ENCODE data around the gene MARCHF10. TPM values are rescaled to one million over a fixed set of nuclear protein-coding genes. Genes with fewer than 3 reads are reported as not detected.
"Not testable (repeated sequence)": the region's sequence is repeated elsewhere in the genome, so short reads cannot be mapped to it uniquely, and the experiment has no call there.

The MARCHF10 gene
- total RNA-seq, 1 experiment from 2014 or later, result not detected

- no peak for ATAC-seq
- no TSS peak for BruUV-seq (replicated peaks)
- no peaks in the 10 kb centered on the region for H3K27me3 ChIP-seq (ENCODE audit: low read length)
These were observed 40.2 kb upstream of the MARCHF10 start for GRCh38 chr17:62848334-62848733.

DNA sequence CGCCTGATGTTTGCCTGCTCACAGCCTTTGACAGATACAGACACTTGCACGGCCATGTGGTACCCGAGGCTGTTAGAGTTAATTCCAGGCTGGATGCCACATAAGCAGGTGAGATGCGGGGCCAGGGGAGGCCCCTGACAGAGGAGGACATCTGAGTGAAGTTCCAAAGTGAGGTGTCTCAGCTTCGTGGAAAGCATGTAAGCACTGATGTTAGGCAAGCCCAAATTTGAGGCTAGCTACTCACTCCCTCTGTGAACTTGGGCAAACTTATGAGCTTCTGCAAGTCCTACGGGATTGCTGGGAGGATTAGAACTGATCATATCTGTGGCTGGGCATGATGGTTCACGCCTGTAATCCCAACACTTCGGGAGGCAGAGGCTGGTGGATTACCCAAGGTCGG lies 39.3 kb upstream of the MARCHF10 start:
- Histone ChIP-seq H3F3A (ENCODE audit: low read length, unreplicated experiment) (no peaks in the 10 kb centered on the region), H3K9me3 (ENCODE audit: low read length) (no peaks in the 10 kb centered on the region), H3K4me1 (ENCODE audit: insufficient read depth, low read length) (peaks cover 5% of the 10 kb centered on the region), H3K36me3 (ENCODE audit: low read depth, low read length) (no peaks in the 10 kb centered on the region), H3K9me2 (replicated peaks; ENCODE audit: low read length) (no peaks in the 10 kb centered on the region), H3K27ac (ENCODE audit: low read length) (no peak overlapping the region), H4K20me1 (ENCODE audit: low read length) (no peaks in the 10 kb centered on the region), H2AFZ (ENCODE audit: low read length) (no peak overlapping the region), H3K4me2 (ENCODE audit: low read length) (no peak overlapping the region), H3K27me3 (ENCODE audit: low read length) (no peaks in the 10 kb centered on the region), H3K79me2 (ENCODE audit: low read length) (no peaks in the 10 kb centered on the region), H3K9ac (ENCODE audit: low read length) (no peak overlapping the region), H3K4me3 (ENCODE audit: low read length) (no peak overlapping the region)
- ChIA-PET POLR2A (ENCODE audit: unreplicated experiment) (no interaction called here), CTCF (no interaction called here)
- BruUV-seq (replicated peaks), result no TSS peak
- intact Hi-C loops (cut with micrococcal nuclease), result no loop called here
- DNase-seq, result no peak
- TF ChIP-seq EZH2phosphoT487 (IDR thresholded peaks at IDR 0.05; ENCODE audit: borderline replicate concordance, low read length), result no peak
- TF ChIP-seq CTCF (conservative IDR thresholded peaks at IDR 0.05; ENCODE audit: low read depth, low read length), result no peak
- TF ChIP-seq EZH2 (IDR thresholded peaks at IDR 0.05; ENCODE audit: low read length, unreplicated experiment), result no peak
- ATAC-seq, result no peak

More at GRCh38 chr17:62848334-62848733, 40.2 kb upstream of the MARCHF10 start:
- no peak for DNase-seq
- intact Hi-C loops (cut with micrococcal nuclease), result no loop called here
- Histone ChIP-seq H3K27ac (ENCODE audit: low read length) (no peak overlapping the region), H3K4me3 (ENCODE audit: low read length) (no peak overlapping the region), H3K79me2 (ENCODE audit: low read length) (no peaks in the 10 kb centered on the region), H3K9me3 (ENCODE audit: low read length) (no peaks in the 10 kb centered on the region), H4K20me1 (ENCODE audit: low read length) (no peaks in the 10 kb centered on the region), H3K36me3 (ENCODE audit: low read depth, low read length) (no peaks in the 10 kb centered on the region), H2AFZ (ENCODE audit: low read length) (no peak overlapping the region), H3K4me2 (ENCODE audit: low read length) (no peak overlapping the region), H3K9ac (ENCODE audit: low read length) (no peak overlapping the region), H3K9me2 (replicated peaks; ENCODE audit: low read length) (no peaks in the 10 kb centered on the region), H3K4me1 (ENCODE audit: insufficient read depth, low read length) (peaks cover 5% of the 10 kb centered on the region), H3F3A (ENCODE audit: low read length, unreplicated experiment) (no peaks in the 10 kb centered on the region)
- CTCF ChIA-PET, result no interaction called here
- POLR2A ChIA-PET (ENCODE audit: unreplicated experiment), result interaction anchor here (0.6 kb wide), 1 partner anchor 40 kb away, joined by 3 read pairs; no protein-coding TSS in a partner anchor
- TF ChIP-seq CTCF (conservative IDR thresholded peaks at IDR 0.05; ENCODE audit: low read depth, low read length) (no peak), EZH2 (IDR thresholded peaks at IDR 0.05; ENCODE audit: low read length, unreplicated experiment) (no peak), EZH2phosphoT487 (IDR thresholded peaks at IDR 0.05; ENCODE audit: borderline replicate concordance, low read length) (no peak)

- Histone ChIP-seq H3K36me3 (ENCODE audit: low read depth, low read length) (no peaks in the 10 kb centered on the region), H3K9ac (ENCODE audit: low read length) (no peak overlapping the region), H3K79me2 (ENCODE audit: low read length) (no peaks in the 10 kb centered on the region), H3K9me3 (ENCODE audit: low read length) (no peaks in the 10 kb centered on the region), H3K4me3 (ENCODE audit: low read length) (no peak overlapping the region), H3K27me3 (ENCODE audit: low read length) (no peaks in the 10 kb centered on the region), H3K4me1 (ENCODE audit: insufficient read depth, low read length) (peaks cover 5% of the 10 kb centered on the region), H3K4me2 (ENCODE audit: low read length) (no peak overlapping the region), H3K27ac (ENCODE audit: low read length) (no peak overlapping the region), H4K20me1 (ENCODE audit: low read length) (no peaks in the 10 kb centered on the region), H3K9me2 (replicated peaks; ENCODE audit: low read length) (no peaks in the 10 kb centered on the region), H3F3A (ENCODE audit: low read length, unreplicated experiment) (no peaks in the 10 kb centered on the region), H2AFZ (ENCODE audit: low read length) (no peak overlapping the region)
- DNase-seq, result no peak
- ChIA-PET POLR2A (ENCODE audit: unreplicated experiment) (no interaction called here), CTCF (no interaction called here)
- no peak for TF ChIP-seq EZH2 (IDR thresholded peaks at IDR 0.05; ENCODE audit: low read length, unreplicated experiment)
- no peak for TF ChIP-seq CTCF (conservative IDR thresholded peaks at IDR 0.05; ENCODE audit: low read depth, low read length)
- no peak for TF ChIP-seq EZH2phosphoT487 (IDR thresholded peaks at IDR 0.05; ENCODE audit: borderline replicate concordance, low read length)
- intact Hi-C loops (cut with micrococcal nuclease), result no loop called here
- no peak for ATAC-seq
- no TSS peak for BruUV-seq (replicated peaks)
These were observed 32.8 kb upstream of the MARCHF10 start for GRCh38 chr17:62840871-62841270.

DNA sequence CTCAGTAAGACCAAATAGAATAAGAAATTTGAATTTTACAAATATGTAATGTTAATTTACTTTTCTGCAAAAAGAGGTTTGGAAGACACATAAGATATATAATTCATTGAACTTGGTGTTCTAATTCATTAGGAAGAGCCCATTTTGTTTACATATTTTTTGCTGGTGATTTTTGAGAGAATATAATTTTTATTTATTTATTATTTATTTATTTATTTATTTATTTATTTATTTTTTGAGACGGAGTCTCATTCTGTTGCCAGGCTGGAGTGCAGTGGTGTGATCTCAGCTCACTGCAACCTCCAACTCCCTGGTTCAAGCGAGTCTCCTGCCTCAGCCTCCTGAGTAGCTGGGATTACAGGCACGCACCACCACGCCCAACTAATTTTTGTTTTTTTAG lies 25.7 kb upstream of the MARCHF10 start:
- H3K27me3 ChIP-seq (ENCODE audit: low read length); H3F3A ChIP-seq (ENCODE audit: low read length, unreplicated experiment); H3K9me3 ChIP-seq (ENCODE audit: low read length); BruUV-seq (replicated peaks); intact Hi-C loops (cut with micrococcal nuclease); H3K9ac ChIP-seq (ENCODE audit: low read length); H3K79me2 ChIP-seq (ENCODE audit: low read length); CTCF ChIA-PET; POLR2A ChIA-PET (ENCODE audit: unreplicated experiment); H3K9me2 ChIP-seq (replicated peaks; ENCODE audit: low read length); H3K4me2 ChIP-seq (ENCODE audit: low read length); H4K20me1 ChIP-seq (ENCODE audit: low read length); H3K4me3 ChIP-seq (ENCODE audit: low read length); H3K4me1 ChIP-seq (ENCODE audit: insufficient read depth, low read length); DNase-seq; ATAC-seq; H3K27ac ChIP-seq (ENCODE audit: low read length); H2AFZ ChIP-seq (ENCODE audit: low read length); H3K36me3 ChIP-seq (ENCODE audit: low read depth, low read length): not testable (repeated sequence)

Measured in PC-3 (cell line).